ENCODE data around the gene CRIP3. TPM values are rescaled to one million over a fixed set of nuclear protein-coding genes. Genes with fewer than 3 reads are reported as not detected.

CRIP3 gene
- total RNA-seq, 4 donors from 2014 or later, result not detected

DNA sequence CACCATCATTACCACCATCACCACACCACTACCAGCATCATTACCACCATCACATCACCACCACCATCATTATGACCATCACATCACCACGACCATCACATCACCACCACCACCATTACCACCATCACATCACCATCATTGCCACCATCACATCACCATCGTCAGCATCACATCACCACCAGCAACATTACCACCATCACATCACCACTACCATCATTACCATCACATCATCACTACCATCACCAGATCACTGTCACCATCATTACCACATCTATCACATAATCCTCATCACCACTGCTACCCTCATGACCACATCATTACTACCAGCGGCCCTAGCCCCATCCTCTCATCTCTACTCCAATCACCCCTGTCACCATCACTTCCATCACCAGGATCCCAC is 14.1 kb downstream of the CRIP3 start:
- TF ChIP-seq POLR2A (IDR thresholded peaks at IDR 0.05; ENCODE audit: low read depth), result no peak
- no peak for TF ChIP-seq EP300 (IDR thresholded peaks at IDR 0.05)
- no peak for TF ChIP-seq CTCF (IDR thresholded peaks at IDR 0.05)
- TF ChIP-seq POLR2AphosphoS5 (IDR thresholded peaks at IDR 0.05), result no peak
- intact Hi-C loops (cut with DNase I), result no loop called here
- no peak overlapping the region for H3K27ac ChIP-seq (replicated peaks in 1 of 4)
- peaks cover 0 to 21% (median 0%) of the 10 kb centered on the region in 4 donors for H3K27me3 ChIP-seq
- no peak overlapping the region for H3K4me3 ChIP-seq
- DNase-seq (ENCODE audit: extremely low spot score), result no peak
- WGBS, result 91% methylated on average over 3 of the region's 3 CpGs
- peaks cover 0 to 5% (median 2%) of the 10 kb centered on the region in 4 donors for H3K4me1 ChIP-seq
- H3K9me3 ChIP-seq, result no peaks in the 10 kb centered on the region
- H3K36me3 ChIP-seq, result no peaks in the 10 kb centered on the region

DNA sequence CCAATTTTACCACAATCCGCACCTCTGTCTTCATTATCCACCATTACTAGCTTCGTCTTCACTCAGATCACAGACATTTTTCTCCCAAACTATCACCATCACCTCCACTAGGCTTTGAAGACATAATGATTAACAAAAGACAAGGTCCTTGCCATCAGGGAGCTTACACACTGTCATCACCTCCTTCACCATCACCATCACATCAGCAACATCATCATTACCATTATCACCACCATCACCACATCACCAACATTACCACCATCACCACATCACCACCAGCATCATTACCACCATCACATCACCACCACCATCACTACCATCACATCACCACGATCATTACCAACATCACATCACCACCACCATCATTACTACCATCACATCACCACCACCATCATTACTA is 14.9 kb downstream of the CRIP3 start:
- peaks cover 0 to 12% (median 0%) of the 10 kb centered on the region in 4 donors for H3K27me3 ChIP-seq

GRCh38 chr6:43292763-43293318 is 15.8 kb downstream of the CRIP3 start:
- Histone ChIP-seq H3K27me3 (peaks cover 0 to 4% (median 0%) of the 10 kb centered on the region in 4 donors), H3K4me3 (no peak overlapping the region), H3K36me3 (no peaks in the 10 kb centered on the region), H3K27ac (replicated peaks in 1 of 4) (no peak overlapping the region), H3K4me1 (peaks cover 0 to 4% (median under 1%) of the 10 kb centered on the region in 4 donors), H3K9me3 (no peaks in the 10 kb centered on the region)
- WGBS, result 79% methylated on average over 5 of the region's 5 CpGs
- TF ChIP-seq EP300 (IDR thresholded peaks at IDR 0.05) (no peak), POLR2A (IDR thresholded peaks at IDR 0.05; ENCODE audit: low read depth) (no peak), CTCF (IDR thresholded peaks at IDR 0.05) (no peak), POLR2AphosphoS5 (IDR thresholded peaks at IDR 0.05) (no peak)
- DNase-seq (ENCODE audit: extremely low spot score), result no peak
- intact Hi-C loops (cut with DNase I), result no loop called here

More for the DNA sequence above, 14.9 kb downstream of the CRIP3 start:
- no peak overlapping the region for H3K27ac ChIP-seq (replicated peaks in 1 of 4)
- no peaks in the 10 kb centered on the region for H3K9me3 ChIP-seq
- WGBS, result 98% methylated on average over 3 of the region's 3 CpGs
- no peak overlapping the region for H3K4me3 ChIP-seq
- TF ChIP-seq POLR2A (IDR thresholded peaks at IDR 0.05; ENCODE audit: low read depth), result no peak
- no peak for TF ChIP-seq CTCF (IDR thresholded peaks at IDR 0.05)
- no peak for DNase-seq (ENCODE audit: extremely low spot score)
- intact Hi-C loops (cut with DNase I), result no loop called here
- H3K36me3 ChIP-seq, result no peaks in the 10 kb centered on the region
- H3K4me1 ChIP-seq, result peaks cover 0 to 5% (median 2%) of the 10 kb centered on the region in 4 donors

- H3K4me1 ChIP-seq, result no peaks in the 10 kb centered on the region
- TF ChIP-seq POLR2A (IDR thresholded peaks at IDR 0.05; ENCODE audit: low read depth), result no peak
- no peak for TF ChIP-seq EP300 (IDR thresholded peaks at IDR 0.05)
- no peak for TF ChIP-seq POLR2AphosphoS5 (IDR thresholded peaks at IDR 0.05)
- TF ChIP-seq CTCF (IDR thresholded peaks at IDR 0.05), result no peak
- H3K36me3 ChIP-seq, result no peaks in the 10 kb centered on the region
- no peak overlapping the region for H3K27ac ChIP-seq (replicated peaks in 1 of 4)
- 93% methylated on average over 6 of the region's 6 CpGs for WGBS
- no peak for DNase-seq (ENCODE audit: extremely low spot score)
- intact Hi-C loops (cut with DNase I), result no loop called here
- H3K9me3 ChIP-seq, result no peaks in the 10 kb centered on the region
- H3K27me3 ChIP-seq, result no peaks in the 10 kb centered on the region
- no peak overlapping the region for H3K4me3 ChIP-seq
Measured at GRCh38 chr6:43292341-43292740, 16.3 kb downstream of the CRIP3 start.

- DNase-seq (ENCODE audit: extremely low spot score), result no peak
- WGBS, result 98% methylated on average over 2 of the region's 2 CpGs
- intact Hi-C loops (cut with DNase I), result no loop called here
Measured at GRCh38 chr6:43291708-43292107, 16.9 kb downstream of the CRIP3 start.

More at GRCh38 chr6:43291708-43292107, 16.9 kb downstream of the CRIP3 start:
- Histone ChIP-seq H3K27me3 (no peaks in the 10 kb centered on the region), H3K9me3 (no peaks in the 10 kb centered on the region), H3K27ac (replicated peaks in 1 of 4) (no peak overlapping the region), H3K36me3 (no peaks in the 10 kb centered on the region), H3K4me3 (no peak overlapping the region), H3K4me1 (no peaks in the 10 kb centered on the region)
- TF ChIP-seq POLR2A (IDR thresholded peaks at IDR 0.05; ENCODE audit: low read depth), result no peak
- TF ChIP-seq CTCF (IDR thresholded peaks at IDR 0.05), result no peak
- no peak for TF ChIP-seq POLR2AphosphoS5 (IDR thresholded peaks at IDR 0.05)
- TF ChIP-seq EP300 (IDR thresholded peaks at IDR 0.05), result no peak

All from esophagus muscularis mucosa (tissue), 4 donors.